GM19099 (cell line): ENCODE results near the gene MAP2.

ENCODE experiments used
- POLR2A ChIP-seq: IDR thresholded peaks from 3 replicates; pipeline ENCODE4 v1.6.1; 2011; ENCODE audit warnings: low read depth; ENCODE audit not compliant: insufficient read length; ENCODE audit errors: extremely low read depth

Gene MAP2

DNA sequence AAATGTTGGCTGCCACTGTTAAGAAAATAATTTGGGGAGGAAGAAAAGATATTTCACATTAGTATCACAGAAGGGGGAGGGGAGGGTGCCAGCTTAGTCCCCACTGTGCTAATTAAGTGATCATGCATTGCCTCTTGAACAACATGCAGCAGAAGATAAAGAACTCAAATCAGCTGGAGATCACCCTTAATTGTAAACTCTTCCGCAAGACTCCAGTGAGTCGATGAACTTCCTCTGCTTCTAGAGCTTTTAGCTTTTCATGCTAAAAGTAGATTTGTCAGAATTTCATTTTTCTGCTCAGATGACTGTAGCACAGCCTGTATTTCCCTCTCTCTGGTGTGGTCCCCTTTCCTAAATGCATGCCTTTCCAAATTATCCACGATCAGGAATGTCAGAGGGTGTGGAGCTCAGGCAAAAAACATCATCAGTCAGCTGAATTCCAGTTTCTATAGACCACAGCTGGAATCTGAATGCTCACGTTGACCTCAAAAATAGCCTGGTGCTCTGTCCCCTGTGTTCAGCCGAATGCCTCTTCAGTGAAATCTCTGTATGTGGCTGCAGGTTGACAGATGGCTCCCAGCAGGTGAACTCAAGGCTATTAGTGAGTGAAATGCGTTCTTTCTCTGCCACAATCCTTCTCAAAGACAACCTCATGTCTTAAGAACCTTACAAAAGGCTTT lies 191.0 kb downstream of the MAP2 start:
- TF ChIP-seq POLR2A, result no peak

GRCh38 chr2:209619782-209620181 lies 195.9 kb downstream of the MAP2 start:
- TF ChIP-seq POLR2A, result no peak

DNA sequence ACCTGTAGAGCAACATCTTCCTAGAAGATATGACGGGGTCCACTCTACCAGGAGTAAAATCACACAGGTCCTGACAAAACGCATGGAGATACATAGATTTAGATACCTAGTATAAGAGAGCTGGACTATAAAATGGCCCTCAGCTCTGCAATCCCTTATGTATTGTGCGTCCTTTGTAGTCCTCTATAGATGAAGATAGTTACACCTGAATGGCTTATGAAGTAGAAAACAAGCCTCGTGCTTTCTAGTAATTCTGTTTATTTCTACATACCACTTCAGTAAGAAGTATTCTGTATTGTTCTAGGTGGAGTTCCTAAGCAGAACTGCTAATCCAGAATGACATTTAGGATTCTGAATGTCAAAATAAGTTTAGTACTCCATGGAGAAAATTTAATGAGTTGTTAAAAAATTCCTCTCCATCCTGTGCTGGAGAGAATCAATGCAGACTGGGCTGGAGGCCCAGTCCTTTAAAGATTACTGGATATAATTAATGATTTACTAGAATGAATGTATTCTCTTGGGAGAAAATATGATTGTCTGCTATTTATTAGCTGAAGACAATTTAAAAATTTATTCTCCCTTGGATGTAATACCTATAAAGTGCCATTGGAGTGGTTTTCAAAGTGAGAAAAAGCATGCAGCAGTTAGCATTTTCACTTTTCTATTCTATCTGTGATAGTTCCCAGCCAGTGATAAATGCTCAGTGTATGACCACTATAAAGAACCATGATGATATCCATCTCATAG lies 200.5 kb downstream of the MAP2 start:
- TF ChIP-seq POLR2A, result no peak

GRCh38 chr2:209629597-209629996 lies 205.8 kb downstream of the MAP2 start:
- TF ChIP-seq POLR2A, result no peak

DNA sequence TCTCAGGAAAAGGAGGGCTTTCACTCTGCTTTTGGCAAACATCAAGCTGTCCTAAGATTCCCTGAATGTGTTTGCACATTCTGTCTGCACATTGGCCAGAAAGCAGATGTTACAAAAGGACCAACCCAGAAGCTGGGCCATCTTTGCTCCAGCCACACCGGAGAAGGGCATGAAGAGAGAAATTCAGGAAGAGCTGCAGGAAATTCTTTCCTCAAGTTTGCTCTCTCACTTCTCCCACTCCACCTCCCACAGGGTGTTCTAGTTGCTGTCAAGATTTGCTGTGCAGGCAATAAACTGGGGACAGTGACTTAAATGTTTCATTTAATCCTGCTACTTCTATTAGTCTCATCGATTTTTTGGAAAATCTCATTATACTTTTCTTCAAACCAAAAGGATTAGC lies 210.1 kb downstream of the MAP2 start:
- no peak for TF ChIP-seq POLR2A

DNA sequence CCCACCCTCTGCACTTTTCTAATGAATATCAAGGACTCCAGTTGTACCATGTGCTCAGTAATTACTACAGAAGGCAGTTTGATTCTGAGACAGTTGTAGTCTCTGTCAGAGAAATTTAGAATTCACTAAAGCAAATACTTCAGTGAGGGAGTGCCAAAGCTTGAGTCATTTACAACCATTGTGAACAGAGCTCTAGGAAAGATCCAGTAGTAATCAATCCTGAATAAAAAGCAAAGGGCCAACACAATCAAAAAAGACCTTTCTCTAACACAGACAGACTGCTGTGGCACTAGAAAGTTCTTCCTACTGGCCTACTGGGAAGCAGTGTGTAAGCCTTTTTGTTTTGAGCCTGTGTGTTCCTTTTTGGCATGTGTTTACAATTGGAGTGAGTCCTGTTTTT lies 212.2 kb downstream of the MAP2 start:
- TF ChIP-seq POLR2A, result no peak

DNA sequence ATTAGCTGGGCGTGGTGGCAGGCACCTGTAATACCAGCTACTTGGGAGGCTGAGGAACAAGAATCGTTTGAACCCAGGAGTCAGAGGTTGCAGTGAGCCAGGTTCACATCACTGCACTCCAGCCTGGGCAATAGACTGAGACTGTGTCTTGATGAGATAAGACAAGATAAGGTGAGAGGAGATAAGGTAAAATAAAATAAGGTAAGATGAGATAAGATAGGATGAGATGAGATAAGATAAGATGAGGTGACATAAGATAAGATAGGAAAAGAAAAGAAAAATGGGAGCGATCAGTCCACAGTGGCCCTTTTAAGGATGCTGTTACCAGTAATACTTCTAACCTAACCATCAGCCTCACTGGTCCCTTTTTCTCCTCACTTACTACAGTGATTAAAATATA lies 213.4 kb downstream of the MAP2 start:
- no peak for TF ChIP-seq POLR2A

DNA sequence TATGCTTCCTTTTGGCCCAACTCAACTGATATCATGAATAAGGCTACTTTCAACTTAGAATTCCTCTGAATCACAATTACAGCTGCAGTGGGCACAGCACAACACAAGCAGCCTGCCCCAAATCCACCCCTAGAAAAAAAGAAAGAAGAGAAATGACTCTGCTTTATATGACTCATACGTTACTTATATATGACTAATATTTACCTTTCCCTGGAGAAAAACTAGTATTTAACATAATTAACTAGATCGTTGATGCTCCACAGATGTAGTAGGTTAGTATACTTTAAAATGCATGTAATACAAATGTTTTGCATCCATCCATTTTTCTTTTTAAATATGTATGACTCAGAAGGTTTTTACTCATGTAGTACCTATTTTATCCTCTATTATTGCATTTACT lies 214.5 kb downstream of the MAP2 start:
- no peak for TF ChIP-seq POLR2A

DNA sequence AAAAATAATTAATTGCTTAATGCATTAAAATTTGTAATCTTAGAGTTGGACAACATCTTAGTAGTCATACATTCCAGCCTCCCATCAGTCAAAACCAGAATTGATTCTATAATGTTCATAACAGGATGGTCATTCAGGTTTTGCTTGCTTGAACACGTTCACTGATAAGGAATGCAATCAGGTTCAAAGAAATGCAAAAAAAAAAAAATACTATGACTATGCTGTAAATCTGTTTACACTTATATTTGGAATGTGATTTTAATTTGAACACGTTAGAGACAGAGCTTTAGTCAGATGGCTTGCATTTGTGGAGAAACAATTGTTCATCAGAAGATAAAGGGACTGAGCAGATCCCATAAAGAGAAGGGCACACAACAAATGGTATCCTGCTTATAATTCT lies 216.5 kb downstream of the MAP2 start:
- TF ChIP-seq POLR2A, result no peak

- no peak for TF ChIP-seq POLR2A
Measured at GRCh38 chr2:209642146-209642820, 218.4 kb downstream of the MAP2 start.

GRCh38 chr2:209644842-209645241 lies 221.0 kb downstream of the MAP2 start:
- TF ChIP-seq POLR2A, result no peak

- no peak for TF ChIP-seq POLR2A
Measured at GRCh38 chr2:209648714-209649113, 224.9 kb downstream of the MAP2 start.

DNA sequence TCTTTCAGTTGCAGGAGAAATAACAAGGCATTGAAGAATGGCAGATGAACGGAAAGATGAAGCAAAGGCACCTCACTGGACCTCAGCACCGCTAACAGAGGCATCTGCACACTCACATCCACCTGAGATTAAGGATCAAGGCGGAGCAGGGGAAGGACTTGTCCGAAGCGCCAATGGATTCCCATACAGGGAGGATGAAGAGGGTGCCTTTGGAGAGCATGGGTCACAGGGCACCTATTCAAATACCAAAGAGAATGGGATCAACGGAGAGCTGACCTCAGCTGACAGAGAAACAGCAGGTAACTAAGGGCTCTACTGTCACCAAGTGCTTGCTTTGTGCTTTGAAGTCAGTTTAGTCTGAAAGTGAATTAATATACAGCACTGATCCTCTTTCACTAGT lies 229.3 kb downstream of the MAP2 start:
- no peak for TF ChIP-seq POLR2A

DNA sequence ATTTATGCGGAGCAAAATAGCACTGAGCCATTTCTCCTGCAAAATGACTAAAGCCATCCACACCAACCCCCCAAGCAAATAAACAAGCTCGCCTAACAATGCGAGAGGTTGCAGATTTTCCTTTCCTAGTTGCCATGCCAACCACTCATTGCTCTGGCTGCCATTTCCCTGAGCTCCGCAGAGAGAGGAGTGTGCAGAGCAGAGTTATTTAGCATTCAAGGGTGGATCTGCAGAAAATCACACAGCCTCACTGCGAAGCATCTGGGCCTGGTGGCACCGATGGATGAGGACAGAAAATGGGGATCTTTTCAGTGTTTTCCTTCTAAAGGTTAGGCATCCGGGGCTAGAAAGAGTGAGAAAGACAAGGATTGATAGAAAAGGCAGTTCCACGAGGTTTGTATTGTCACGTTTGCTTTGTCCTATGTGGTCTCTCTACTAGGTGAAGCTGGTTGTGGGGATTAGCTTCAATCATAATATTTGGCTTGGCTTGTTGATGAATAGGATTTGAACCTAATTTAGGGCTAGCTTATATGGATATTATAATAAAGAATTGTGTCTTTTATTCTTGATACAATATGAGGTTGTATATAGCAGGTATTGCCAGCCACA lies 237.5 kb downstream of the MAP2 start:
- TF ChIP-seq POLR2A, result no peak

DNA sequence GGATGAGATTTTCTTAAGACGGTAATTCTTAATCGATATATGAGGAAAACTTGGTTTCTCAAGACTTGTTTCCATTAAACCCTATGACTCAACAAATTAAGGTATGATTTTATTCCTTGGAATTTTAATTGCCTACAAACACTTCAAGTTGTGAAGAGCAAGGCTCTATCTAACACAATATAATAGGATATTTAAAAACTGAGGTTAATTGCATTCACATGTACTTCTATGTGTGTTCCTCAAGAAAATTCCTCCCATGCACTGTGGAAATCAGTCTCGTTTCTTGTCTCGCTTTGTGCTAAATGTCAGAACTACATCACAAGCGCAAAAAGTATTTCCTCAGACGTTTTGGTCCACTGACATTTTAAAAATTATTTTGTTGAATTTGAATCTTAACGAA lies 238.2 kb downstream of the MAP2 start:
- no peak for TF ChIP-seq POLR2A

GRCh38 chr2:209663139-209663538 lies 239.3 kb downstream of the MAP2 start:
- TF ChIP-seq POLR2A, result no peak

DNA sequence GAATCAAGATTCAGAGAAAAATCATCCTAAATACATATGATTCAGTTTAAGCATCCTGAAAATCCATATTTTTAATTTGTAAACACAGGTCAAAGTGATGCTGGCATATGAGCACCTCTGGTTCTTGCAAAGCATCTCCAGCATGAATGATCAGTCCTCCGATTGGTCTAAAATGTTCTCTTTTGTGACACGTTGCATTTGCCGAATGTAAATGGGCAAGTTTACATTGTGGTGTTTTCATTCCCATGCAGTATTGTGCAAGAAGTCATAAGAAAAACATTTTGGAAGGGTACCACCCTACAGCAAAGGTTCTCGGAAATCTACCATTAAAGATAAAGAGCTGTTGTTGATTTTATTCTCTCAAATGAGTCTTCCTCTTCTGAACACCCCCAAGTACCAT lies 239.8 kb downstream of the MAP2 start:
- TF ChIP-seq POLR2A, result no peak

DNA sequence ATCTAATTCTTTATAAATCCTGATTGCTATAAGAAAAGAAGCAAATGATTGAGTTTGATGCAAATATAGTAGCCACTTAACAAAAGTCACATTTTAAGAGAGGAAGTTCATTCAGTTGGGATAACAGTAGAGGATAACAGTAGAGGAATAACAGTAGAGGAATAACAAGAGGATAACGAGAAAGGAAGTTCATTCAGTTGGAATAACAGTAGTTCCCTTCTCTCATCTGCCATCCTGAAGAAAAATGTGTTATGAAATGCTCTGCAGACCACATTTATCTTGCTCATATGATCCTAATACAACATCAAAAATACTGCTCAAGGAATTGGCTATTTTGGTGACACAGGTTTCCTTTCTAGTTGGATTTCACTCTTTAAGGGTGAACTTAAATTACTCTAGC lies 242.4 kb downstream of the MAP2 start:
- no peak for TF ChIP-seq POLR2A
